ENCODE results near the gene LDHD. TPM values are rescaled to one million over a fixed set of nuclear protein-coding genes. Genes with fewer than 3 reads are reported as not detected.
A peak's percentile ranks its signal among the peaks of the same experiment; 100 is the strongest.

LDHD gene
- total and polyA plus RNA-seq, 2 of the 13 experiments (the other 11 are each of a cell fraction or from before 2014, with no cell fraction given): 9.1 to 9.8 TPM

DNA sequence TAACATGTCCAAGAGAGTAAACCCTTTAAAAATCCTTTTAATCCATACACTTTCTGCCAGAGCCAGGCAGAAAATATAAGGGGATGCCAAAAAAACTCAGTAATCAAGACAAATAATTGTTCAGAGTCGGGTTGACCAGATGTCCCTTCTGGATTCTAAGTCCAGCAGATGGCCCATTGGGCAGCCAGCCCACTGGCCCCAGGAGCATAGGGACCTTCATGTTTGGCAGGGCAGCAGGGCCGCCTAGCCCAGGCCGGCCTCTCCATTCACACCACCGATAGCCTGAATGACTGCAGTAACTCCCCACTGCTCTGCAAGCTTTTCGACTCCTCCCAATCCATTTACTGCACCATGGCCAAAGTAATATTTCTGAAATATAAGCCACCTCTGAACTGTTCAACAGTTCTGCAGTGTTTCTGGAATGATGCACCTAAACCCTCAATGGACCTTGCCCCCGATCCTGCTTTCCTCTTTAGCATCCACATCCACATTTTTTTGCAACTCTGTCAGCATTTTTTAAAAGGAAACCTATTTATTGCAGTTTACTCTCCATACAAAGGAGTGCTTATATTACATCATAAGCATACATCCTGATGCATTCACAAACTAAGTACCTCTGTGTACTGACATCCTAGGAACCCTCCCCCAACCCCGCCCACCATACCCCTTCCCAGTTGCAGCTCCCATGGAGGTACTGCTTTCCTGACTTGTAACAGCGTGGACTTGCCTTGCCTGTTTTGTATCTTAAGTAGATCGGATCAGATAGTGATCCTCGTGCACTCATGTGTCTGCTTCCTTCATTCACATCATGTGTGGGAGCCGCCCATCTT, 46.4 kb downstream of the LDHD start (continued):
- TF ChIP-seq ZNF772 (CRISPR knock-in tag; IDR thresholded peaks at IDR 0.05) (peak; percentile 72), PAF1 (CRISPR knock-in tag; IDR thresholded peaks at IDR 0.05) (no peak), FOXA3 (CRISPR knock-in tag; IDR thresholded peaks at IDR 0.05) (peak; percentile 87), ASH2L (IDR thresholded peaks at IDR 0.05; ENCODE audit: insufficient read length, low read depth, low read length) (peak; percentile 81), FOXA1 (IDR thresholded peaks at IDR 0.05) (peak; percentile 43; the same call in 1 of the 2 replicates), FOXA1 (CRISPR knock-in tag; IDR thresholded peaks at IDR 0.05) (peak; percentile 81), EHMT2 (IDR thresholded peaks at IDR 0.05; ENCODE audit: borderline replicate concordance, low read depth, low read length) (no peak), RFXANK (CRISPR knock-in tag; IDR thresholded peaks at IDR 0.05) (0 out of 2 replicates have a peak, but pooled peaks have one; percentile 20), ISX (CRISPR knock-in tag; conservative IDR thresholded peaks at IDR 0.05) (no peak), ZNF317 (CRISPR knock-in tag; IDR thresholded peaks at IDR 0.05) (0 out of 2 replicates have a peak, but pooled peaks have one; percentile 55), ZBTB1 (CRISPR knock-in tag; IDR thresholded peaks at IDR 0.05; ENCODE audit: borderline replicate concordance) (no peak), ATF6 (CRISPR knock-in tag; conservative IDR thresholded peaks at IDR 0.05) (no peak)
- TF ChIP-seq, protein P1, sequence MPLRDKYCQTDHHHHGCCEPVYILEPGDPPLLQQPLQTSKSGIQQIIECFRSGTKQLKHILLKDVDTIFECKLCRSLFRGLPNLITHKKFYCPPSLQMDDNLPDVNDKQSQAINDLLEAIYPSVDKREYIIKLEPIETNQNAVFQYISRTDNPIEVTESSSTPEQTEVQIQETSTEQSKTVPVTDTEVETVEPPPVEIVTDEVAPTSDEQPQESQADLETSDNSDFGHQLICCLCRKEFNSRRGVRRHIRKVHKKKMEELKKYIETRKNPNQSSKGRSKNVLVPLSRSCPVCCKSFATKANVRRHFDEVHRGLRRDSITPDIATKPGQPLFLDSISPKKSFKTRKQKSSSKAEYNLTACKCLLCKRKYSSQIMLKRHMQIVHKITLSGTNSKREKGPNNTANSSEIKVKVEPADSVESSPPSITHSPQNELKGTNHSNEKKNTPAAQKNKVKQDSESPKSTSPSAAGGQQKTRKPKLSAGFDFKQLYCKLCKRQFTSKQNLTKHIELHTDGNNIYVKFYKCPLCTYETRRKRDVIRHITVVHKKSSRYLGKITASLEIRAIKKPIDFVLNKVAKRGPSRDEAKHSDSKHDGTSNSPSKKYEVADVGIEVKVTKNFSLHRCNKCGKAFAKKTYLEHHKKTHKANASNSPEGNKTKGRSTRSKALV (CRISPR knock-in tag; IDR thresholded peaks at IDR 0.05): 0 out of 2 replicates have a peak, but pooled peaks have one; percentile 45
- TF ChIP-seq, protein P2, sequence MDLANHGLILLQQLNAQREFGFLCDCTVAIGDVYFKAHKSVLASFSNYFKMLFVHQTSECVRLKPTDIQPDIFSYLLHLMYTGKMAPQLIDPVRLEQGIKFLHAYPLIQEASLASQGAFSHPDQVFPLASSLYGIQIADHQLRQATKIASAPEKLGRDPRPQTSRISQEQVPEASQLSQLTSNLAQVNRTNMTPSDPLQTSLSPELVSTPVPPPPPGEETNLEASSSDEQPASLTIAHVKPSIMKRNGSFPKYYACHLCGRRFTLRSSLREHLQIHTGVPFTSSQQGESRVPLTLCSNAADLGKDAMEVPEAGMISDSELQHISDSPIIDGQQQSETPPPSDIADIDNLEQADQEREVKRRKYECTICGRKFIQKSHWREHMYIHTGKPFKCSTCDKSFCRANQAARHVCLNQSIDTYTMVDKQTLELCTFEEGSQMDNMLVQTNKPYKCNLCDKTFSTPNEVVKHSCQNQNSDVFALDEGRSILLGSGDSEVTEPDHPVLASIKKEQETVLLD (CRISPR knock-in tag; IDR thresholded peaks at IDR 0.05; ENCODE audit: low read depth): 0 out of 2 replicates have a peak, but pooled peaks have one; percentile 22
- TF ChIP-seq, protein P3, sequence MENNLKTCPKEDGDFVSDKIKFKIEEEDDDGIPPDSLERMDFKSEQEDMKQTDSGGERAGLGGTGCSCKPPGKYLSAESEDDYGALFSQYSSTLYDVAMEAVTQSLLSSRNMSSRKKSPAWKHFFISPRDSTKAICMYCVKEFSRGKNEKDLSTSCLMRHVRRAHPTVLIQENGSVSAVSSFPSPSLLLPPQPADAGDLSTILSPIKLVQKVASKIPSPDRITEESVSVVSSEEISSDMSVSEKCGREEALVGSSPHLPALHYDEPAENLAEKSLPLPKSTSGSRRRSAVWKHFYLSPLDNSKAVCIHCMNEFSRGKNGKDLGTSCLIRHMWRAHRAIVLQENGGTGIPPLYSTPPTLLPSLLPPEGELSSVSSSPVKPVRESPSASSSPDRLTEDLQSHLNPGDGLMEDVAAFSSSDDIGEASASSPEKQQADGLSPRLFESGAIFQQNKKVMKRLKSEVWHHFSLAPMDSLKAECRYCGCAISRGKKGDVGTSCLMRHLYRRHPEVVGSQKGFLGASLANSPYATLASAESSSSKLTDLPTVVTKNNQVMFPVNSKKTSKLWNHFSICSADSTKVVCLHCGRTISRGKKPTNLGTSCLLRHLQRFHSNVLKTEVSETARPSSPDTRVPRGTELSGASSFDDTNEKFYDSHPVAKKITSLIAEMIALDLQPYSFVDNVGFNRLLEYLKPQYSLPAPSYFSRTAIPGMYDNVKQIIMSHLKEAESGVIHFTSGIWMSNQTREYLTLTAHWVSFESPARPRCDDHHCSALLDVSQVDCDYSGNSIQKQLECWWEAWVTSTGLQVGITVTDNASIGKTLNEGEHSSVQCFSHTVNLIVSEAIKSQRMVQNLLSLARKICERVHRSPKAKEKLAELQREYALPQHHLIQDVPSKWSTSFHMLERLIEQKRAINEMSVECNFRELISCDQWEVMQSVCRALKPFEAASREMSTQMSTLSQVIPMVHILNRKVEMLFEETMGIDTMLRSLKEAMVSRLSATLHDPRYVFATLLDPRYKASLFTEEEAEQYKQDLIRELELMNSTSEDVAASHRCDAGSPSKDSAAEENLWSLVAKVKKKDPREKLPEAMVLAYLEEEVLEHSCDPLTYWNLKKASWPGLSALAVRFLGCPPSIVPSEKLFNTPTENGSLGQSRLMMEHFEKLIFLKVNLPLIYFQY (CRISPR knock-in tag; IDR thresholded peaks at IDR 0.05; ENCODE audit: borderline replicate concordance): no peak
